Upper lobe of right lung (tissue), 1 donor: ENCODE measurements around the gene ROPN1. TPM values are rescaled to one million over a fixed set of nuclear protein-coding genes. Genes with fewer than 3 reads are reported as not detected.
"Not testable (repeated sequence)": the region's sequence is repeated elsewhere in the genome, so short reads cannot be mapped to it uniquely, and the experiment has no call there.

Experiments used
- ATAC-seq: fragments of 200-7000 bp; cut with Tn5 transposase; one replicate; pipeline ENCODE4 v1.9.1; 2020; ENCODE audit warnings: mild to moderate bottlenecking, moderate library complexity
- DNase-seq: peaks from one replicate; pipeline ENCODE4 v3.0.0-alpha.2; 2020
- H3K27ac ChIP-seq: fragments of 200-600 bp; one replicate; pipeline ENCODE4 v1.8.0; 2022
- H3K27me3 ChIP-seq: fragments of 200-600 bp; one replicate; pipeline ENCODE4 v1.8.0; 2022; ENCODE audit warnings: mild to moderate bottlenecking
- H3K36me3 ChIP-seq: fragments of 200-600 bp; one replicate; pipeline ENCODE4 v1.8.0; 2022
- H3K4me1 ChIP-seq: fragments of 200-600 bp; one replicate; pipeline ENCODE4 v1.8.0; 2022
- H3K4me3 ChIP-seq: fragments of 200-600 bp; one replicate; pipeline ENCODE4 v1.8.0; 2022; ENCODE audit warnings: mild to moderate bottlenecking
- H3K9me3 ChIP-seq: fragments of 200-600 bp; one replicate; pipeline ENCODE4 v1.8.0; 2022
- intact Hi-C: fragments of 100-400 bp; cut with DNase I; formaldehyde crosslinking; loops from one replicate; pipeline ENCODE4 v1.11.0; 2022
- total RNA-seq: library from RNA; stranded (reverse); fragmentation: NEBNext Ultra II Directional; extraction: Animal tissue kit (Norgen Biotek cat#: 25700); gene quantifications from one replicate; pipeline ENCODE4 v1.2.1, GENCODE V29; 2021
- TF ChIP-seq, protein P1 (sequence below): fragments of 200-600 bp; IDR thresholded peaks from one replicate; pipeline ENCODE4 v1.8.0; 2022; ENCODE audit warnings: antibody characterized with exemption
- donor health status: DM: no; HTN: yes; CAD: no; lungs with severe emphysema.

The ROPN1 gene
- total RNA-seq, 1 donor from 2014 or later, result not detected

DNA sequence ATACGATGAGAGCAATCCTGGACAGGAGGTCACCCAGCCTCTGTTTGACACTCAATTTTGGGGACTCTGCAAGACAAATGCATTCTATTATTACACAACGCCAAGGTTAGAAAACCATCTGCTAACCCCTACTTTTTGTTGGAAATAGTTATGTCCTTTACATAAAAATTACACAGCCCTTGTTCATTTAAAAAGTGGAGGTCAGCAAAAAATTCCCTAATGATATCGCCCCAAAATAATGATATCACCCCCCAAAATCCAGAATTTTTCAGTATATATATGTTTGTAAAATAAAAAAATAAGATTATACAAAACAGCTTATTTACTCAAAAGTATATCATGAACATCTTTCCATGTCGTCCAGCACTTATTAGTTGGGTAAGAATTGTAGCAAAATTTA is 11.4 kb downstream of the ROPN1 start:
- H3K36me3 ChIP-seq, result no peaks in the 10 kb centered on the region
- intact Hi-C loops, result no loop called here
- H3K27ac ChIP-seq, result no peak overlapping the region
- H3K4me1 ChIP-seq, result no peaks in the 10 kb centered on the region
- no peak overlapping the region for H3K4me3 ChIP-seq
- no peak for ATAC-seq
- no peak for DNase-seq
- no peaks in the 10 kb centered on the region for H3K27me3 ChIP-seq
- no peaks in the 10 kb centered on the region for H3K9me3 ChIP-seq
- TF ChIP-seq, protein P1, sequence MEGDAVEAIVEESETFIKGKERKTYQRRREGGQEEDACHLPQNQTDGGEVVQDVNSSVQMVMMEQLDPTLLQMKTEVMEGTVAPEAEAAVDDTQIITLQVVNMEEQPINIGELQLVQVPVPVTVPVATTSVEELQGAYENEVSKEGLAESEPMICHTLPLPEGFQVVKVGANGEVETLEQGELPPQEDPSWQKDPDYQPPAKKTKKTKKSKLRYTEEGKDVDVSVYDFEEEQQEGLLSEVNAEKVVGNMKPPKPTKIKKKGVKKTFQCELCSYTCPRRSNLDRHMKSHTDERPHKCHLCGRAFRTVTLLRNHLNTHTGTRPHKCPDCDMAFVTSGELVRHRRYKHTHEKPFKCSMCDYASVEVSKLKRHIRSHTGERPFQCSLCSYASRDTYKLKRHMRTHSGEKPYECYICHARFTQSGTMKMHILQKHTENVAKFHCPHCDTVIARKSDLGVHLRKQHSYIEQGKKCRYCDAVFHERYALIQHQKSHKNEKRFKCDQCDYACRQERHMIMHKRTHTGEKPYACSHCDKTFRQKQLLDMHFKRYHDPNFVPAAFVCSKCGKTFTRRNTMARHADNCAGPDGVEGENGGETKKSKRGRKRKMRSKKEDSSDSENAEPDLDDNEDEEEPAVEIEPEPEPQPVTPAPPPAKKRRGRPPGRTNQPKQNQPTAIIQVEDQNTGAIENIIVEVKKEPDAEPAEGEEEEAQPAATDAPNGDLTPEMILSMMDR, result no peak

DNA sequence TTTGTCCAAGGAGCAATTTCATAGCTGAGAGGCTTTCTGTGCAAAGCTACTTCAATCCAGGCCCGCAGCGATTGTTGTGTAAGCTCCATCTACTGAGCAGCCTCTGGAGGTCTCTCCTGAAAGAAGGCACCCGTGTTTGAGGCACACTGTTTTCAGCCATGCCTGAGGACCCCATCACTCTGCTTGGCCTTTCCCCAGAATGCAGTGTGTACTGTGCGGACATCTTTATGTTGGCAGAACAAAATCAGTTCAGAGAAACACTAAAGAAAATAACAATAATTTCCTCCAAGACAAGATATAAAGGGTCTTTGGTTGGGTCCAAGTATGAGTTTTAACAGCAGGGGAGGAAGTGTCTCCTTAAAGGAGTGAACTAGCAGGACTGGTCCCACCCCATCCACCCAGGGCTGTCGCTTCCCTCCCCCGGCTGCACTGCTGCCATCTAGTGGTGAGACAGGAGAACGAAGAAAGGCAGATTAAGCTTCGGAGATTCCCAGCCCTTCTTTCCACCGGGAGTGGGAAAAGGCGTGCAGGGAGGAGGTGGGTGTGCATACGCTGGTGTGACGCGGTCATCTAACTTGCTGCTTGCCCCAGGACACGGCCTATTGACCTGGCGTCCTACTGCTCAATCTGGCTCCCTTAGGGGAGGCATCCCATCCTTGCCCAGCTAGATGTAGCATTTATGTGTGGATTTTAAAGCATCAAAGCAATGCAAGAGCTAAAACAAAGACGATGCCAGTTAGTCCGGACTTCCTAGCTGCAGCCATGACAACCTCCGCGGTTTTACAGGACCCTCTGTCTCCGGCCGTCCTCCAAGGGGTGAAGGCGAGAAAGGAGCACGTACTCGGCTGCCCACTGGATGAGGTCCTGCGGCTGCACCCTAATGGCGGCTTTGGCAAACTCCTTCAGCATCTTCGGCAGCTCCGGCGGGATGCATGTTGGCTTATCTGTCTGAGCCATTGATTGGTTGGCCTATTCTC is 12.1 kb downstream of the ROPN1 start:
- H3K4me3 ChIP-seq, result peak overlapping the region; percentile 29
- intact Hi-C loops, DNase-seq, H3K27ac ChIP-seq, H3K27me3 ChIP-seq, H3K9me3 ChIP-seq, H3K36me3 ChIP-seq, H3K4me1 ChIP-seq: not testable (repeated sequence)
- ATAC-seq, result peak; percentile 98
- TF ChIP-seq, protein P1, result peak; percentile 79

DNA sequence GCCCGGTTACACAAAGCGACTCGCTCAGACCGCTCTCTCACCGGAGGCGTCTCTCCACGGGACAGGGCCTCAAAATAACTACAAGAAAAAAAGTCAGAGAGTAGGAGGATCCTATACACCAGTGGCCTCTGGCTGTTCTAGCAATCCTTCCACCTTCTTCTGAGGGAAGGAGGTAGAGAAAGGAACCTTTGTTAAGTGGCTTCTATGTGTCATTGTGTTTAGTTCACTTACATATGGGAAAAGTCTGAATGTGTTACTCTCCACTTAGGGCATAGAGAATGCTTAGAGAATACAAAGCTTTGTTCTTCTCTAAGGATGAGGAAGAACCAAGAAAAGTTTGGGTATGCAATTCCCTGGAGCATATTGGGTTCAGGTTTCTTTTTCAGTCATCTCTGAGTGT is 15.0 kb downstream of the ROPN1 start:
- H3K36me3 ChIP-seq, H3K4me3 ChIP-seq, DNase-seq, H3K9me3 ChIP-seq, ATAC-seq, H3K27me3 ChIP-seq, H3K4me1 ChIP-seq, intact Hi-C loops, H3K27ac ChIP-seq: not testable (repeated sequence)

DNA sequence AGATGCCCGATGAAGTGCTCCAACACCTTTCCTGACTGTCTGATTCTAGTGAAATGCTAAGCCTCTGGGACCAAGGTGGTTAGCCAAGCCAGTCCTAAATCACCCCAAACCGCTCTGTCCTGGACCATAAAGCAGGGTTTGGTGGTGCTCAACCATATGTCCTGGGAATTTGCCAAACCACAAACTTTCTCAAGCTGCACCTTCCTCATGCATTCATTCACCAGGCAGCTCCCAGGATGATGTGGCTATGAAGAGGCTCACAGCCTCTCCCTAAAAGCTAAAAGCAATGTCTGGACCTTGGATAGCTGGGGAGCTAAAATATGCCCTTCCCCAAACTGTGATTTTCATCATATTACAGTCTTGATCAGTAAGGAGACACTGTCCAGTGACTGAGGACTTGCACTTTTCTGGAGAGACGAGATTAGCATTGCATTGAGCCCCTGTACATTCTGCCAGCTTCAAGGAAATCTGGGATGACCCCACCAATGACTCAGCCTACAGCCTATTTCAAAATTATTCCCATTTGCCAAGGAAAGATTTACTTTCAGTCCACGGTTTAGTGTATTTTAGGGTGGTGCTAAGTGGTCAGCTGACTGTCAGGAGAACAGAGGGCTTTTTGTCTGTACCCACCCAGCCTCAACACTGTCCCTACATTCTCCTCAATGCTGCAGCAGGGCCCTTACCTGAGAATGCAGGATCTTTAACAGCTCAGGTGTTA is 15.6 kb downstream of the ROPN1 start:
- H3K4me1 ChIP-seq, H3K27ac ChIP-seq, DNase-seq, H3K36me3 ChIP-seq, H3K4me3 ChIP-seq, ATAC-seq, H3K27me3 ChIP-seq, intact Hi-C loops, H3K9me3 ChIP-seq: not testable (repeated sequence)

DNA sequence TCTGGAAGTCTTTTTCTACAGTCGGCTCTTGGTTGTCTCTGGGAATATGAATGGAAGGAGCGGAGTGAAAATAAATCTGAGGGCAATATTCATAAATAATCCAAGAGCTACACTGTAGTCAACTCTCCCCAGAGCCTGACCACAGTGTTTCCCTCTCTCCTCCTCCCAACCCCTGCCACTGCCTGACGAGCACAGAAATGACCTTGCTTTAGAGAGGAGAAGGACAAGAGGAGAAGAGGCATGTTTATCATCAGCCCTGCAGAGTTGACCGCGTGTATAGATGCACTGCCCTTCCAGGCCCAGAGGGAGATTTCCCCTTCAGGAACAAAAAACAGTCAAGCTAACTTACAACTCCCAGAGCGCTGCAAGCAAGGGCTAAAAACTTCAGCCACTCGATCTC is 16.9 kb downstream of the ROPN1 start:
- H3K4me1 ChIP-seq, intact Hi-C loops, H3K9me3 ChIP-seq, H3K27ac ChIP-seq, H3K27me3 ChIP-seq, H3K4me3 ChIP-seq, DNase-seq, H3K36me3 ChIP-seq, ATAC-seq: not testable (repeated sequence)

DNA sequence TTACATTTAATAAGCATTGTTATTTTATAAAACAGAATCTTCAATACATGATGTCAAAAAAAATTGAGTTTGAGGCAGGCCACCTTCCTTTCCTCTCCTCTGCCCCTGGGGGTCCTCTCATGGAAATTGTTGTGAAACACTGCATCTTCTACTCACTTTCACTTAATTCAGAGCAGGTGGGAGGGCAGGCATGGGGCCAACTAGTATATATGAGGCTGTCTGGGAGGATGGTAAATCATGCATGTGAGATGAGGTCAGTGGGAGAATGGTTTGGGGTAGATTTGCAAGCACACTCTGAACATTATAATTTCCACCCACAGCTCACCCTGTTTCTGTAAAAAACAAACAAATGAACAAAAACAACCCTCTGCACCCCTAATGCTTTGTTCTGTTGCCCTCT is 20.5 kb downstream of the ROPN1 start:
- no peak overlapping the region for H3K4me3 ChIP-seq
- no peak for DNase-seq
- no peaks in the 10 kb centered on the region for H3K4me1 ChIP-seq
- no peak for ATAC-seq
- no peaks in the 10 kb centered on the region for H3K9me3 ChIP-seq
- intact Hi-C loops, result no loop called here
- H3K27ac ChIP-seq, result no peak overlapping the region
- no peaks in the 10 kb centered on the region for H3K36me3 ChIP-seq
- TF ChIP-seq, protein P1, result no peak
- H3K27me3 ChIP-seq, result no peaks in the 10 kb centered on the region

DNA sequence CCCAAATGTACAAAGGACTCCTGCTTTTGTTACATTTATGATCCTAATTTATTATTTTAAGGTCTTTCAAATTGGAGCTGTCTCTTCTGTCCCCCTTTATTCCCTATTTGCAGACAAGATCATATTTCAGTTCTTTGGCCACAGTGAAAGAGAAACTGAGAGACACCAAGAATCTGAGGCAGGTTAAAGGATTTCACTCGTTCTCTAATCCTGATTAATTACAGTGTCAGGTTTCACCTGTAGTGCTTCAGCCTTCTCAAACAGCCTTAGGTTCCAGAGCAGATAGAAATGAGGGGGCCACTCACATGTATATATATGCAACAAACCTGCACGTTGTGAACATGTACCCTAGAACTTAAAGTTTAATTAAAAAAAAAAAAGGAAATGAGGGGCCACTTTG is 24.7 kb downstream of the ROPN1 start:
- H3K9me3 ChIP-seq, DNase-seq, H3K4me1 ChIP-seq, H3K4me3 ChIP-seq, intact Hi-C loops, ATAC-seq, H3K36me3 ChIP-seq, H3K27ac ChIP-seq, H3K27me3 ChIP-seq: not testable (repeated sequence)

DNA sequence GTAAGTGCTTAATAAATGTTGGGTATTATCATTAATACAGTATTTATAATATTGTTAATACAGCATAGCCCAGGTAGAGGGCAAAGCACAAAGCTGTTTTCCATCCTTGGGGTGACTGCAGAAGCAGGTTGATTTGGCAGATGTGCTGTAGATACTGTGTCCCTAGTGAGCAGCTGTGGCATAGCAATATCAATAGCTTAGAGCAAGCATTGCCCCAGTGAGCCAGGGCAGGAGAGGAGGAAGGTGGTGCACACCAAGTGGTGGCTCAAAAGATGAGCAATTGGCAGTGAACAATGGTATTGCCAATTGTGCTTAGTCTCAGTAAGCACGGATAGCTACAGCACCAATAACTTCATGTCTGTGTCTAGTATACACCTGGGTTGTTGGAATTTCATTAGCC is 25.1 kb downstream of the ROPN1 start:
- H3K27ac ChIP-seq, ATAC-seq, intact Hi-C loops, H3K4me1 ChIP-seq, H3K4me3 ChIP-seq, H3K27me3 ChIP-seq, DNase-seq, H3K9me3 ChIP-seq, H3K36me3 ChIP-seq: not testable (repeated sequence)

DNA sequence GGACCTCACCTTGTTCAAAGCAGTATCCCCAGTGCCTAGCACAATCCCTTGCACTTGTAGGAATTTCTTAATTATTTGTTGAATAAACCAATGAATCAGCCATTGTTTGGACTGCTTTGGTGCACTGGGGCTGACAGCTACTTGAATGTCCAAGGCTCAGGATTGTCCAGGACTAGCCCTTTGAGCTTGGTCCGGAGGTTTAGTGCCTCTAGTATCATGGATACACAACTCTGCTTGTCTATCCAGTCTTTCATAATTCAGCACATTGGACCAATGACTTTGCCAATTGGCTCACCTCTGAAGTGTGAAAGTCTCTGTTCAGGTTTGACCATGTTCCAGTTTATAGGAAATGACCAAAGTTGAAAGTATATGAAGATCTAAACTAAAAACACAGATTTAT is 27.1 kb downstream of the ROPN1 start:
- ATAC-seq, H3K4me3 ChIP-seq, H3K27ac ChIP-seq, H3K36me3 ChIP-seq, intact Hi-C loops, H3K27me3 ChIP-seq, H3K9me3 ChIP-seq, DNase-seq: not testable (repeated sequence)
- H3K4me1 ChIP-seq, result peaks cover 11% of the 10 kb centered on the region
